Measurements from ENCODE around the gene TK2.
A peak's percentile ranks its signal among the peaks of the same experiment; 100 is the strongest.

GRCh38 chr16:66524601-66525164, 25.2 kb downstream of the TK2 start:
- TF ChIP-seq TAF1 (IDR thresholded peaks at IDR 0.05; ENCODE audit: control insufficient read depth, extremely low read depth, insufficient read depth, low read length, severe bottlenecking), result no peak
- TF ChIP-seq ZBTB11 (CRISPR knock-in tag; IDR thresholded peaks at IDR 0.05), result peak in 1 of 3 experiments; percentile 58; a peak in 1 of 6 replicates
- TF ChIP-seq, protein P1, sequence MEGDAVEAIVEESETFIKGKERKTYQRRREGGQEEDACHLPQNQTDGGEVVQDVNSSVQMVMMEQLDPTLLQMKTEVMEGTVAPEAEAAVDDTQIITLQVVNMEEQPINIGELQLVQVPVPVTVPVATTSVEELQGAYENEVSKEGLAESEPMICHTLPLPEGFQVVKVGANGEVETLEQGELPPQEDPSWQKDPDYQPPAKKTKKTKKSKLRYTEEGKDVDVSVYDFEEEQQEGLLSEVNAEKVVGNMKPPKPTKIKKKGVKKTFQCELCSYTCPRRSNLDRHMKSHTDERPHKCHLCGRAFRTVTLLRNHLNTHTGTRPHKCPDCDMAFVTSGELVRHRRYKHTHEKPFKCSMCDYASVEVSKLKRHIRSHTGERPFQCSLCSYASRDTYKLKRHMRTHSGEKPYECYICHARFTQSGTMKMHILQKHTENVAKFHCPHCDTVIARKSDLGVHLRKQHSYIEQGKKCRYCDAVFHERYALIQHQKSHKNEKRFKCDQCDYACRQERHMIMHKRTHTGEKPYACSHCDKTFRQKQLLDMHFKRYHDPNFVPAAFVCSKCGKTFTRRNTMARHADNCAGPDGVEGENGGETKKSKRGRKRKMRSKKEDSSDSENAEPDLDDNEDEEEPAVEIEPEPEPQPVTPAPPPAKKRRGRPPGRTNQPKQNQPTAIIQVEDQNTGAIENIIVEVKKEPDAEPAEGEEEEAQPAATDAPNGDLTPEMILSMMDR (IDR thresholded peaks at IDR 0.05 in 2 of 3, conservative IDR thresholded peaks at IDR 0.05 in 1 of 3; ENCODE audit: insufficient read depth in 2 of 3, low read depth in 1 of 3, low read length in 3 of 3), result no peak; a peak in 1 of 6 replicates
- TF ChIP-seq POLR2A (conservative IDR thresholded peaks at IDR 0.05), result no peak
- no peak for TF ChIP-seq FOXP4 (CRISPR knock-in tag; IDR thresholded peaks at IDR 0.05; ENCODE audit: borderline replicate concordance)
- TF ChIP-seq TEAD1 (CRISPR knock-in tag; IDR thresholded peaks at IDR 0.05), result no peak
- TF ChIP-seq, protein P2, sequence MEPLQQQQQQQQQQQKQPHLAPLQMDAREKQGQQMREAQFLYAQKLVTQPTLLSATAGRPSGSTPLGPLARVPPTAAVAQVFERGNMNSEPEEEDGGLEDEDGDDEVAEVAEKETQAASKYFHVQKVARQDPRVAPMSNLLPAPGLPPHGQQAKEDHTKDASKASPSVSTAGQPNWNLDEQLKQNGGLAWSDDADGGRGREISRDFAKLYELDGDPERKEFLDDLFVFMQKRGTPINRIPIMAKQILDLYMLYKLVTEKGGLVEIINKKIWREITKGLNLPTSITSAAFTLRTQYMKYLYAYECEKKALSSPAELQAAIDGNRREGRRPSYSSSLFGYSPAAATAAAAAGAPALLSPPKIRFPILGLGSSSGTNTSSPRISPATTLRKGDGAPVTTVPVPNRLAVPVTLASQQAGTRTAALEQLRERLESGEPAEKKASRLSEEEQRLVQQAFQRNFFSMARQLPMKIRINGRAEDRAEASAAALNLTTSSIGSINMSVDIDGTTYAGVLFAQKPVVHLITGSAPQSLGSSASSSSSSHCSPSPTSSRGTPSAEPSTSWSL (CRISPR knock-in tag; IDR thresholded peaks at IDR 0.05; ENCODE audit: borderline replicate concordance), result no peak
- TF ChIP-seq, protein P3, sequence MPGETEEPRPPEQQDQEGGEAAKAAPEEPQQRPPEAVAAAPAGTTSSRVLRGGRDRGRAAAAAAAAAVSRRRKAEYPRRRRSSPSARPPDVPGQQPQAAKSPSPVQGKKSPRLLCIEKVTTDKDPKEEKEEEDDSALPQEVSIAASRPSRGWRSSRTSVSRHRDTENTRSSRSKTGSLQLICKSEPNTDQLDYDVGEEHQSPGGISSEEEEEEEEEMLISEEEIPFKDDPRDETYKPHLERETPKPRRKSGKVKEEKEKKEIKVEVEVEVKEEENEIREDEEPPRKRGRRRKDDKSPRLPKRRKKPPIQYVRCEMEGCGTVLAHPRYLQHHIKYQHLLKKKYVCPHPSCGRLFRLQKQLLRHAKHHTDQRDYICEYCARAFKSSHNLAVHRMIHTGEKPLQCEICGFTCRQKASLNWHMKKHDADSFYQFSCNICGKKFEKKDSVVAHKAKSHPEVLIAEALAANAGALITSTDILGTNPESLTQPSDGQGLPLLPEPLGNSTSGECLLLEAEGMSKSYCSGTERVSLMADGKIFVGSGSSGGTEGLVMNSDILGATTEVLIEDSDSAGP (CRISPR knock-in tag; IDR thresholded peaks at IDR 0.05), result no peak
- TF ChIP-seq KAT2B (IDR thresholded peaks at IDR 0.05; ENCODE audit: low read depth, low read length), result no peak
- no peak for TF ChIP-seq CBX2 (IDR thresholded peaks at IDR 0.05; ENCODE audit: insufficient read depth, low read length, poor library complexity, severe bottlenecking)
- no peak for TF ChIP-seq ZNF274 (IDR thresholded peaks at IDR 0.05; ENCODE audit: borderline replicate concordance, low read depth, low read length)
- peak; percentile 54 for TF ChIP-seq EP300 (IDR thresholded peaks at IDR 0.05; ENCODE audit: low read length)
